ENCODE measurements around the gene SGTB. TPM values are rescaled to one million over a fixed set of nuclear protein-coding genes. Genes with fewer than 3 reads are reported as not detected.

The SGTB gene
- total RNA-seq, 1 experiment from 2014 or later: 9.8 TPM

GRCh38 chr5:65702036-65702435, 19.9 kb downstream of the SGTB start:
- no peaks in the 10 kb centered on the region for H3K27me3 ChIP-seq (ENCODE audit: insufficient read depth, low read depth)
- TF ChIP-seq CTCF (conservative IDR thresholded peaks at IDR 0.05) (no peak), EZH2 (IDR thresholded peaks at IDR 0.05; ENCODE audit: low read depth) (no peak)
- no peaks in the 10 kb centered on the region for H3K36me3 ChIP-seq (ENCODE audit: low read depth)
- H3K9me2 ChIP-seq (ENCODE audit: insufficient read depth): no peaks in the 10 kb centered on the region
- H3K79me2 ChIP-seq (ENCODE audit: low read depth): no peaks in the 10 kb centered on the region
- intact Hi-C loops (cut with micrococcal nuclease; ENCODE audit: unreplicated experiment): no loop called here
- H3K4me3 ChIP-seq: no peak overlapping the region
- no peaks in the 10 kb centered on the region for H3F3A ChIP-seq (ENCODE audit: insufficient read depth, low read depth)
- no peak for DNase-seq
- no peak overlapping the region for H3K27ac ChIP-seq
- no peaks in the 10 kb centered on the region for H3K9me3 ChIP-seq (ENCODE audit: insufficient read depth, low read depth)
- H3K4me1 ChIP-seq (replicated peaks; ENCODE audit: insufficient read depth): no peaks in the 10 kb centered on the region
- BruUV-seq (replicated peaks): no TSS peak
- ChIA-PET POLR2A (ENCODE audit: unreplicated experiment) (no interaction called here), CTCF (no interaction called here)
- H2AFZ ChIP-seq: no peak overlapping the region
- no peaks in the 10 kb centered on the region for H4K20me1 ChIP-seq (ENCODE audit: insufficient read depth)
- H3K4me2 ChIP-seq: no peak overlapping the region

- Histone ChIP-seq H3K9me3 (ENCODE audit: insufficient read depth, low read depth) (no peaks in the 10 kb centered on the region), H3F3A (ENCODE audit: insufficient read depth, low read depth) (no peaks in the 10 kb centered on the region), H3K27ac (no peak overlapping the region), H3K4me2 (no peak overlapping the region), H3K4me3 (no peak overlapping the region), H3K27me3 (ENCODE audit: insufficient read depth, low read depth) (no peaks in the 10 kb centered on the region), H2AFZ (no peak overlapping the region), H3K79me2 (ENCODE audit: low read depth) (no peaks in the 10 kb centered on the region), H3K36me3 (ENCODE audit: low read depth) (no peaks in the 10 kb centered on the region), H3K4me1 (replicated peaks; ENCODE audit: insufficient read depth) (no peaks in the 10 kb centered on the region), H4K20me1 (ENCODE audit: insufficient read depth) (no peaks in the 10 kb centered on the region), H3K9me2 (ENCODE audit: insufficient read depth) (no peaks in the 10 kb centered on the region)
- intact Hi-C loops (cut with micrococcal nuclease; ENCODE audit: unreplicated experiment): no loop called here
- ChIA-PET POLR2A (ENCODE audit: unreplicated experiment) (no interaction called here), CTCF (no interaction called here)
- no TSS peak for BruUV-seq (replicated peaks)
- TF ChIP-seq CTCF (conservative IDR thresholded peaks at IDR 0.05) (no peak), EZH2 (IDR thresholded peaks at IDR 0.05; ENCODE audit: low read depth) (no peak)
- no peak for DNase-seq
These were observed 22.6 kb downstream of the SGTB start for GRCh38 chr5:65699338-65699737.

GRCh38 chr5:65696892-65697291, 25.0 kb downstream of the SGTB start:
- Histone ChIP-seq H3K36me3 (ENCODE audit: low read depth) (no peaks in the 10 kb centered on the region), H3K27me3 (ENCODE audit: insufficient read depth, low read depth) (no peaks in the 10 kb centered on the region), H3K4me1 (replicated peaks; ENCODE audit: insufficient read depth) (no peaks in the 10 kb centered on the region), H3K4me3 (no peak overlapping the region), H3K9me2 (ENCODE audit: insufficient read depth) (no peaks in the 10 kb centered on the region), H3K27ac (no peak overlapping the region), H4K20me1 (ENCODE audit: insufficient read depth) (no peaks in the 10 kb centered on the region), H2AFZ (no peak overlapping the region), H3K79me2 (ENCODE audit: low read depth) (no peaks in the 10 kb centered on the region), H3K9me3 (ENCODE audit: insufficient read depth, low read depth) (no peaks in the 10 kb centered on the region), H3K4me2 (no peak overlapping the region), H3F3A (ENCODE audit: insufficient read depth, low read depth) (no peaks in the 10 kb centered on the region)
- ChIA-PET POLR2A (ENCODE audit: unreplicated experiment) (no interaction called here), CTCF (no interaction called here)
- no peak for DNase-seq
- BruUV-seq (replicated peaks): no TSS peak
- TF ChIP-seq CTCF (conservative IDR thresholded peaks at IDR 0.05): no peak
- TF ChIP-seq EZH2 (IDR thresholded peaks at IDR 0.05; ENCODE audit: low read depth): no peak
- intact Hi-C loops (cut with micrococcal nuclease; ENCODE audit: unreplicated experiment): no loop called here
